WI38 (cell line): Measurements from ENCODE around the gene TMEM91.
A peak's percentile ranks its signal among the peaks of the same experiment; 100 is the strongest.

ENCODE experiments used
- H3K4me3 ChIP-seq: 2 replicates; pipeline ENCODE4 v1.5.1; 2011; ENCODE audit warnings: low read depth, mild to moderate bottlenecking, control low read depth, low read length
- TF ChIP-seq, protein P1 (sequence below): IDR thresholded peaks from 2 replicates; pipeline ENCODE4 v1.5.1; 2012; ENCODE audit warnings: low read depth, mild to moderate bottlenecking, control low read depth, low read length

TMEM91 gene

GRCh38 chr19:41391618-41392017, 15.3 kb downstream of the TMEM91 start:
- TF ChIP-seq, protein P1, sequence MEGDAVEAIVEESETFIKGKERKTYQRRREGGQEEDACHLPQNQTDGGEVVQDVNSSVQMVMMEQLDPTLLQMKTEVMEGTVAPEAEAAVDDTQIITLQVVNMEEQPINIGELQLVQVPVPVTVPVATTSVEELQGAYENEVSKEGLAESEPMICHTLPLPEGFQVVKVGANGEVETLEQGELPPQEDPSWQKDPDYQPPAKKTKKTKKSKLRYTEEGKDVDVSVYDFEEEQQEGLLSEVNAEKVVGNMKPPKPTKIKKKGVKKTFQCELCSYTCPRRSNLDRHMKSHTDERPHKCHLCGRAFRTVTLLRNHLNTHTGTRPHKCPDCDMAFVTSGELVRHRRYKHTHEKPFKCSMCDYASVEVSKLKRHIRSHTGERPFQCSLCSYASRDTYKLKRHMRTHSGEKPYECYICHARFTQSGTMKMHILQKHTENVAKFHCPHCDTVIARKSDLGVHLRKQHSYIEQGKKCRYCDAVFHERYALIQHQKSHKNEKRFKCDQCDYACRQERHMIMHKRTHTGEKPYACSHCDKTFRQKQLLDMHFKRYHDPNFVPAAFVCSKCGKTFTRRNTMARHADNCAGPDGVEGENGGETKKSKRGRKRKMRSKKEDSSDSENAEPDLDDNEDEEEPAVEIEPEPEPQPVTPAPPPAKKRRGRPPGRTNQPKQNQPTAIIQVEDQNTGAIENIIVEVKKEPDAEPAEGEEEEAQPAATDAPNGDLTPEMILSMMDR, result no peak
- H3K4me3 ChIP-seq, result no peak overlapping the region

GRCh38 chr19:41392775-41393174, 16.4 kb downstream of the TMEM91 start:
- H3K4me3 ChIP-seq, result no peak overlapping the region
- TF ChIP-seq, protein P1, result no peak

- no peak overlapping the region for H3K4me3 ChIP-seq
- TF ChIP-seq, protein P1, result no peak
Observed at GRCh38 chr19:41395355-41395754, 19.0 kb downstream of the TMEM91 start.

DNA sequence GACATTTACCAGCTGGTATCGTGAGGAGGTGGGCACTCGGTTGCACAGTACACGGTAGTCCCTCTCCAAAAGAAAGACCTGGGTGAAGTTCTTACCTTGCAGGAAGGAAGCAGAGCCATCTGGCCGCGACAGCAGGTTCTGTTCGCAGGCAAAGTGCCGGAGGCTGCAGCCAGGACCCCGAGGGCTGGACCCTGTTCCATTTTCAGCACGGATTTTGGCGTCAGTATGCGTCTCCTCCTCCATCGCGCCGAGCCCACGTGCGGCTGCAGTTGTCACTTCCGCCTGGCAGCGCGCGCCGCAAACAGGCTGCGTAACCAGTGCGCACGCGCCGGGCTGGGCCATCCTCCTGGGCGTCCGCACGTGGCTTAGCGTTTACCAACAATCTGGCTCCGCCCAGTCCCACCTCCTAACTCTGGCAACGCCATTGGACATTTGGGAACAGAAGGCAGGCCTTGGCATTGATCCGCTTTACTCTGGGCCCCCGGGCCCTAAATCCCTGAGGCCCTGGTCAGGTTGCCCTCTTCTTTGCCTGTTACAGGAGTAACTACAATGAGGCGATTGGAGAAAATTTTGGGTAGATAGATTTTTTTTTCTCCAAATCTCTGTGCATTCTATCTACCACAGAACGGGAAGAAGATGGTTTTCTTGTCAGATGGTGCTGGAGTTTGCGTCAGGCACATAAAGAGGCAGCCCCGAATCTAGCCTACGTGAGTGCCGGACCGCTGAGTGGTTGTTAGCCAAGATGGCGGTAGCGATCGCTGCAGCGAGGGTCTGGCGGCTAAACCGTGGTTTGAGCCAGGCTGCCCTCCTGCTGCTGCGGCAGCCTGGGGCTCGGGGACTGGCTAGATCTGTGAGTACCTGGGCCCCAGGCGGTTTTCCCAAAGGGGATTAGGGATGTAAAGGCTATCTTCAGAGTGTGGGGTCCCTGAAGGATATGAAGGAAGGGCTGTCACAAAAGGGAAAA, 21.0 kb downstream of the TMEM91 start, which contains the start of the genes BCKDHA and EXOSC5:
Gene BCKDHA (plus strand): TSS at position 733 of the 964 bp plus-strand sequence. CDS start 10 bp downstream, at position 743.
Gene EXOSC5 (minus strand): TSS at position 274 of the 964 bp plus-strand sequence. CDS start 31 bp downstream, at position 243.
- H3K4me3 ChIP-seq, result peak within 1 kb of the TSS; percentile 100
- TF ChIP-seq, protein P1, result no peak

GRCh38 chr19:41398050-41398418, 21.7 kb downstream of the TMEM91 start:
- peak overlapping the region; percentile 100 for H3K4me3 ChIP-seq
- TF ChIP-seq, protein P1, result no peak

DNA sequence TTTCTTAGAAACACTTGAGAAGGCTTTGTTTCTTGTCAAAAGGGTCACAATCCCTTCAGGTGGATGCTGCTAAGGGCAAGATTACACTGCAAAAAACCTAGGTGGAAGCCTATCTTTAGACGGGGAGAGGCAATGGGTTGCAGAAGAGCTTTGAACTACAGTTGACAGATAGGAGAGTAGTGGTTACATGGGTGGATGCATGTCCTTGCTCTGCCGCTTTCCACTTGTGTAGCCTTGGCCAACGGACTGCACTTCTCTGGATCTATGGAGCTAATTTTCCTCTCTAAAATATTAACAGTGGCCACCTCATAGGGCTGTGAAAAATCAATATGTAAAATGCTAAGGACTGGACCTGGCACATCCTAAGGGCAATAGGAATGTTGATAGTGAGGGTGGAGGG, 22.3 kb downstream of the TMEM91 start:
- TF ChIP-seq, protein P1, result no peak
- H3K4me3 ChIP-seq, result peak overlapping the region; percentile 100

GRCh38 chr19:41399091-41399490, 22.8 kb downstream of the TMEM91 start:
- H3K4me3 ChIP-seq, result no peak overlapping the region; the same call in 1 of the 2 replicates
- TF ChIP-seq, protein P1, result no peak
